Endodermal cell (in vitro differentiated cells): ENCODE data around the gene TUBA8. TPM values are rescaled to one million over a fixed set of nuclear protein-coding genes. Genes with fewer than 3 reads are reported as not detected.

Source experiments
- DNase-seq: peaks from one replicate; pipeline ENCODE4 v3.0.0-alpha.2; 2017
- H3K27ac ChIP-seq: 2 replicates; pipeline ENCODE4 v1.5.1; 2013; ENCODE audit warnings: mild to moderate bottlenecking, low read depth, low read length, moderate library complexity
- H3K27me3 ChIP-seq: 2 replicates; pipeline ENCODE4 v1.6.1; 2013; ENCODE audit warnings: mild to moderate bottlenecking, low read length, moderate library complexity; ENCODE audit not compliant: insufficient read depth, control insufficient read depth, poor library complexity, severe bottlenecking
- H3K36me3 ChIP-seq: 2 replicates; pipeline ENCODE4 v1.7.0; 2013; ENCODE audit warnings: mild to moderate bottlenecking, low read length, moderate library complexity; ENCODE audit not compliant: control insufficient read depth, insufficient read depth
- H3K4me1 ChIP-seq: one replicate; pipeline ENCODE4 v1.7.0; 2013; ENCODE audit warnings: low read length; ENCODE audit not compliant: control insufficient read depth, insufficient read depth
- H3K4me3 ChIP-seq: 2 replicates; pipeline ENCODE4 v1.5.1; 2013; ENCODE audit warnings: mild to moderate bottlenecking, low read length, moderate library complexity
- H3K9ac ChIP-seq: 2 replicates; pipeline ENCODE4 v1.6.1; 2013; ENCODE audit warnings: mild to moderate bottlenecking, low read length, moderate library complexity; ENCODE audit not compliant: poor library complexity, severe bottlenecking; ENCODE audit errors: extremely low read depth
- H3K9me3 ChIP-seq: 2 replicates; pipeline ENCODE4 v1.6.1; 2013; ENCODE audit warnings: mild to moderate bottlenecking, low read length, moderate library complexity; ENCODE audit not compliant: control insufficient read depth
- H3K27ac Mint-ChIP-seq: 2 replicates; pipeline ENCODE4 v1.8.0; 2020; ENCODE audit warnings: mixed read lengths
- H3K27me3 Mint-ChIP-seq: 2 replicates; pipeline ENCODE4 v1.8.0; 2021; ENCODE audit warnings: mild to moderate bottlenecking, mixed read lengths; ENCODE audit not compliant: insufficient read depth
- H3K36me3 Mint-ChIP-seq: 2 replicates; pipeline ENCODE4 v1.8.0; 2020; ENCODE audit warnings: low read depth, mixed read lengths
- H3K4me1 Mint-ChIP-seq: 2 replicates; pipeline ENCODE4 v1.8.0; 2020; ENCODE audit warnings: mixed read lengths
- H3K4me3 Mint-ChIP-seq: 2 replicates; pipeline ENCODE4 v1.8.0; 2020; ENCODE audit warnings: mild to moderate bottlenecking, moderate library complexity, mixed read lengths
- H3K9me3 Mint-ChIP-seq: 2 replicates; pipeline ENCODE4 v1.8.0; 2020; ENCODE audit warnings: mild to moderate bottlenecking, mixed read lengths
- CTCF ChIP-seq: fragments of 200-600 bp; sonication (generic); conservative IDR thresholded peaks from 2 replicates; pipeline ENCODE4 v1.5.0; 2021; ENCODE audit warnings: antibody characterized with exemption, mild to moderate bottlenecking
- WGBS, 2 experiments: methylation state at CpG; one replicate each; pipeline versions ENCODE4 v1.1.5 to v1.1.7; 2013; ENCODE audit warnings: missing lambda C conversion rate in 2 of 2, mixed read lengths in 1 of 2; ENCODE audit not compliant: insufficient coverage in 1 of 2, insufficient read length in 1 of 2; 5-methylcytosine and 5-hydroxymethylcytosine counted together
- total RNA-seq, 2 donors: library from RNA; stranded (reverse); fragmentation: NEBNext Ultra II Directional in 1 of 2; extraction: Animal tissue kit (Norgen Biotek cat#: 25700) in 1 of 2; gene quantifications; 2 replicates in 1 of 2; 3 replicates in 1 of 2; pipeline ENCODE4 v1.2.1, GENCODE V29; 2021

TUBA8 gene
- total RNA-seq, 2 donors from 2014 or later: 0.58 to 0.66 TPM

- no peak for TF ChIP-seq CTCF
- Mint-ChIP-seq H3K27ac (no peak overlapping the region), H3K36me3 (no peaks in the 10 kb centered on the region), H3K27me3 (peaks cover 29% of the 10 kb centered on the region), H3K9me3 (no peaks in the 10 kb centered on the region), H3K4me3 (no peak overlapping the region), H3K4me1 (peaks cover 2% of the 10 kb centered on the region)
- Histone ChIP-seq H3K4me1 (no peaks in the 10 kb centered on the region), H3K27ac (no peak overlapping the region), H3K9ac (no peak overlapping the region), H3K27me3 (peaks cover 17% of the 10 kb centered on the region), H3K9me3 (no peaks in the 10 kb centered on the region), H3K36me3 (no peaks in the 10 kb centered on the region), H3K4me3 (no peak overlapping the region)
- WGBS, 2 experiments: 93% methylated on average over 2 of the region's 2 CpGs; no CpG with 5 or more reads in 1 of the 2 experiments
- no peak for DNase-seq
These were observed 41.6 kb upstream of the TUBA8 start for GRCh38 chr22:18069041-18069440.

GRCh38 chr22:18070041-18070440, 40.6 kb upstream of the TUBA8 start:
- Mint-ChIP-seq H3K4me3 (no peak overlapping the region), H3K27ac (no peak overlapping the region), H3K36me3 (no peaks in the 10 kb centered on the region), H3K27me3 (peaks cover 29% of the 10 kb centered on the region), H3K4me1 (peaks cover 2% of the 10 kb centered on the region), H3K9me3 (no peaks in the 10 kb centered on the region)
- Histone ChIP-seq H3K36me3 (no peaks in the 10 kb centered on the region), H3K4me3 (no peak overlapping the region), H3K9ac (no peak overlapping the region), H3K4me1 (no peaks in the 10 kb centered on the region), H3K9me3 (no peaks in the 10 kb centered on the region), H3K27ac (no peak overlapping the region), H3K27me3 (peaks cover 17% of the 10 kb centered on the region)
- no peak for TF ChIP-seq CTCF
- DNase-seq: no peak
- 94 to 100% methylated on average over 3 to 4 of the region's 4 CpGs for WGBS, 2 experiments

- DNase-seq: no peak
- 92 to 93% methylated on average over 10 to 14 of the region's 14 CpGs for WGBS, 2 experiments
- no peaks in the 10 kb centered on the region for H3K4me1 ChIP-seq
- no peak overlapping the region for H3K4me3 ChIP-seq
- no peaks in the 10 kb centered on the region for H3K9me3 Mint-ChIP-seq
- H3K4me1 Mint-ChIP-seq: peaks cover 2% of the 10 kb centered on the region
- no peak overlapping the region for H3K9ac ChIP-seq
- no peaks in the 10 kb centered on the region for H3K36me3 Mint-ChIP-seq
- no peaks in the 10 kb centered on the region for H3K9me3 ChIP-seq
- peaks cover 22% of the 10 kb centered on the region for H3K27me3 Mint-ChIP-seq
- no peak overlapping the region for H3K4me3 Mint-ChIP-seq
- H3K27ac ChIP-seq: no peak overlapping the region
- H3K27ac Mint-ChIP-seq: no peak overlapping the region
- no peaks in the 10 kb centered on the region for H3K36me3 ChIP-seq
- TF ChIP-seq CTCF: peak; percentile 72
- H3K27me3 ChIP-seq: peaks cover 17% of the 10 kb centered on the region
These were observed 39.9 kb upstream of the TUBA8 start for GRCh38 chr22:18070556-18071306.
